Stimulated activated CD4-positive, alpha-beta T cell treated with anti-CD3 and anti-CD28 coated beads, Interleukin-12 subunit alpha, Interleukin-12 subunit beta, amount 100 ng/mL, for 24 hours (primary cell): Measurements from ENCODE around the gene SEC22A.
"Not testable (repeated sequence)": the region's sequence is repeated elsewhere in the genome, so short reads cannot be mapped to it uniquely, and the experiment has no call there.

Experiments
- DNase-seq, 2 experiments: peaks; one replicate each; pipeline ENCODE4 v3.0.0-alpha.2; 2020; ENCODE audit warnings: low read depth in 2 of 2

Gene SEC22A

GRCh38 chr3:123180791-123181190, 21.0 kb upstream of the SEC22A start:
- DNase-seq: no peak

- no peak for DNase-seq
These were observed 15.0 kb upstream of the SEC22A start for GRCh38 chr3:123186695-123187094.

- no peak for DNase-seq
These were observed 13.7 kb upstream of the SEC22A start for GRCh38 chr3:123188058-123188457.

- no peak for DNase-seq
These were observed 8.2 kb upstream of the SEC22A start for GRCh38 chr3:123193448-123194101.

- DNase-seq: no peak
These were observed 7.2 kb upstream of the SEC22A start for GRCh38 chr3:123194552-123194951.

- DNase-seq: no peak
These were observed 3.4 kb upstream of the SEC22A start for GRCh38 chr3:123198372-123198771.

- DNase-seq: no peak
These were observed 553 bp upstream of the SEC22A start for GRCh38 chr3:123201223-123201556.

- no peak for DNase-seq
These were observed 708 bp downstream of the SEC22A start for GRCh38 chr3:123202451-123202850.

GRCh38 chr3:123218990-123219389, 17.2 kb downstream of the SEC22A start:
- DNase-seq: no peak

- DNase-seq: not testable (repeated sequence)
These were observed 19.6 kb downstream of the SEC22A start for GRCh38 chr3:123221369-123221768.

GRCh38 chr3:123225016-123225415, 23.3 kb downstream of the SEC22A start:
- no peak for DNase-seq

- DNase-seq: no peak
These were observed 24.8 kb downstream of the SEC22A start for GRCh38 chr3:123226549-123226948.

GRCh38 chr3:123229145-123229544, 27.4 kb downstream of the SEC22A start:
- DNase-seq: no peak

- DNase-seq: no peak
These were observed 35.2 kb downstream of the SEC22A start for GRCh38 chr3:123236902-123237301.

GRCh38 chr3:123239186-123239585, 37.4 kb downstream of the SEC22A start:
- DNase-seq: not testable (repeated sequence)

GRCh38 chr3:123239756-123240155, 38.0 kb downstream of the SEC22A start:
- no peak for DNase-seq

- no peak for DNase-seq
These were observed 42.4 kb downstream of the SEC22A start for GRCh38 chr3:123244128-123244527.

GRCh38 chr3:123246866-123247265, 45.1 kb downstream of the SEC22A start:
- DNase-seq: no peak

GRCh38 chr3:123256256-123256655, 54.5 kb downstream of the SEC22A start:
- DNase-seq: no peak

GRCh38 chr3:123258359-123258758, 56.6 kb downstream of the SEC22A start:
- DNase-seq: no peak

GRCh38 chr3:123258811-123259420, 57.2 kb downstream of the SEC22A start:
- DNase-seq: no peak

GRCh38 chr3:123261666-123262065, 59.9 kb downstream of the SEC22A start:
- DNase-seq: no peak

- DNase-seq: no peak
These were observed 60.5 kb downstream of the SEC22A start for GRCh38 chr3:123262226-123262625.

- no peak for DNase-seq
These were observed 61.1 kb downstream of the SEC22A start for GRCh38 chr3:123262868-123263267.
